Subcutaneous adipose tissue (tissue), 4 donors: ENCODE data around the gene TMEM184A. TPM values are rescaled to one million over a fixed set of nuclear protein-coding genes. Genes with fewer than 3 reads are reported as not detected.

Source experiments
- total RNA-seq, 4 donors: library from RNA; depleted of rRNA; stranded (reverse); fragments of >200 nt; gene quantifications; one replicate each; pipeline ENCODE4 v1.1.0, GENCODE V29; 2016
- TF ChIP-seq, protein P1 (sequence below): fragments of 450-650 bp; IDR thresholded peaks from one replicate; pipeline ENCODE4 v1.5.1; 2016; ENCODE audit warnings: low read depth, mild to moderate bottlenecking, control low read depth, antibody characterized with exemption, moderate library complexity

The TMEM184A gene
- total RNA-seq, 4 donors from 2014 or later = under 0.01 to 0.17 TPM; not detected in 2

DNA sequence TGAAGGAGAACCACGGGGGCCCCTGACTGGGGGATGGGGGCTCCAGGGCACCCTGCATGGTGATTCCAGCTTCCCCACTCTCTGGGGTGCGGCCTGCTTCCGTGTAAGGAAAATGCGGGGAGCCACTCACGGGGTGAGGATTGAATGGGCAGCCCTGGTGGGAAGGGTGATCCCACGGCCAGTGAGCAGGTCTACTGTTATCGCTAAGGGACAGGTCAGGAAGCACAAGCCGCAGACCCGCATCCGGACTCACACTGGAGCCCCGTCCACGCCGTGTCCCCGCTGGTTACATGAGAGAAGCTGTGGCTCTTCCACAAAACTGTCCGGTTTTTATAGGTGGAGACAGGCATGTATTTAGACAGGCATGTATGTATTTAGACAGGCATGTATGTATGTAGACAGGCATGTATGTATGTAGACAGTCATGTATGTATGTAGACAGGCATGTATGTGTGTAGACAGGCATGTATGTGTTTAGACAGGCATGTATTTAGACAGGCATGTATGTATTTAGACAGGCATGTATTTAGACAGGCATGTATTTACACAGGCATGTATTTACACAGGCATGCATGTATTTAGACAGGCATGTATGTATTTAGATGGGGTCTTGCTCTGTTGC is 8.1 kb upstream of the TMEM184A start:
- TF ChIP-seq, protein P1, sequence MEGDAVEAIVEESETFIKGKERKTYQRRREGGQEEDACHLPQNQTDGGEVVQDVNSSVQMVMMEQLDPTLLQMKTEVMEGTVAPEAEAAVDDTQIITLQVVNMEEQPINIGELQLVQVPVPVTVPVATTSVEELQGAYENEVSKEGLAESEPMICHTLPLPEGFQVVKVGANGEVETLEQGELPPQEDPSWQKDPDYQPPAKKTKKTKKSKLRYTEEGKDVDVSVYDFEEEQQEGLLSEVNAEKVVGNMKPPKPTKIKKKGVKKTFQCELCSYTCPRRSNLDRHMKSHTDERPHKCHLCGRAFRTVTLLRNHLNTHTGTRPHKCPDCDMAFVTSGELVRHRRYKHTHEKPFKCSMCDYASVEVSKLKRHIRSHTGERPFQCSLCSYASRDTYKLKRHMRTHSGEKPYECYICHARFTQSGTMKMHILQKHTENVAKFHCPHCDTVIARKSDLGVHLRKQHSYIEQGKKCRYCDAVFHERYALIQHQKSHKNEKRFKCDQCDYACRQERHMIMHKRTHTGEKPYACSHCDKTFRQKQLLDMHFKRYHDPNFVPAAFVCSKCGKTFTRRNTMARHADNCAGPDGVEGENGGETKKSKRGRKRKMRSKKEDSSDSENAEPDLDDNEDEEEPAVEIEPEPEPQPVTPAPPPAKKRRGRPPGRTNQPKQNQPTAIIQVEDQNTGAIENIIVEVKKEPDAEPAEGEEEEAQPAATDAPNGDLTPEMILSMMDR = no peak

DNA sequence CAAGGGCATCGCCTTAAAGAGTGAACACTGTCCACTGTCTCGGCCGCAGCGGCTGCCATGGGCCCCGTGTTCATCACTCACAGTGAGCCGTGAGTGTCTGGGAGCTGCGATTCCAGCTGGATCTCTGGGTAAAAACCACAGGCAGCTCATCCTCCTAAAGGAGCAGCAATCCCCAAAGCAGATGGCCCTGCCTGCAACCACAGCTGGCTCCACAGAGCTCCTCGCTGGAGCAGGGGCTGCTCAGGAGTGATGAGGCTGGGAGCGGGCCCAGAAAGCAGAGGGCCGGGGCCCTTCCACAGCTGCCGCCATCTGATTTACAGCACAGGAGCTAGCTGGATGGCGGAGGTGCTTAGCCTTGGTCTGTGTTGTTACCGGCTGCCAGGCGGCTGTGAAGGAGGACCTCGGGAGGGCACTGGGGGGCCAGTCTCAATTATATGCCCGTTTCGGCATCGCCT is 6.6 kb upstream of the TMEM184A start:
- TF ChIP-seq, protein P1 = no peak

DNA sequence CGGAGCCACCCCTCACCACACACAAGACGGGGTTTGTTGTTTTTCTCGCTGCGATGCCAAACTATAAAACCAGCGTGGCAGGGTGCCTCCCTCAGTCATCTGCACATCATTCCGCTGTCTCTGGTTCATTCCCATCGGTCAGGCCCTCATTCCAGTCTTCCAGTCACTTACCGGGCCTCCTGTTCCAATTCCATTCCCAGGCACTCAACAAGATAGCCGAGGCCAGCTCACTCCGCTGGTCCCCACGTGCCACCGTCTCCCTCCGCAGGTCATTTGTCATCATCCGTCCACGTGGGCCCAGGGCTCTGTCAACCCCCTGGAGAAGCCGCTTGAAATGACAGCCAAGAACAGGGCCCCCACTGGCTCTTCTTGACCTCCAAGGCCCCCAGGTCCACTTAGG is 6.1 kb upstream of the TMEM184A start:
- TF ChIP-seq, protein P1 = no peak

DNA sequence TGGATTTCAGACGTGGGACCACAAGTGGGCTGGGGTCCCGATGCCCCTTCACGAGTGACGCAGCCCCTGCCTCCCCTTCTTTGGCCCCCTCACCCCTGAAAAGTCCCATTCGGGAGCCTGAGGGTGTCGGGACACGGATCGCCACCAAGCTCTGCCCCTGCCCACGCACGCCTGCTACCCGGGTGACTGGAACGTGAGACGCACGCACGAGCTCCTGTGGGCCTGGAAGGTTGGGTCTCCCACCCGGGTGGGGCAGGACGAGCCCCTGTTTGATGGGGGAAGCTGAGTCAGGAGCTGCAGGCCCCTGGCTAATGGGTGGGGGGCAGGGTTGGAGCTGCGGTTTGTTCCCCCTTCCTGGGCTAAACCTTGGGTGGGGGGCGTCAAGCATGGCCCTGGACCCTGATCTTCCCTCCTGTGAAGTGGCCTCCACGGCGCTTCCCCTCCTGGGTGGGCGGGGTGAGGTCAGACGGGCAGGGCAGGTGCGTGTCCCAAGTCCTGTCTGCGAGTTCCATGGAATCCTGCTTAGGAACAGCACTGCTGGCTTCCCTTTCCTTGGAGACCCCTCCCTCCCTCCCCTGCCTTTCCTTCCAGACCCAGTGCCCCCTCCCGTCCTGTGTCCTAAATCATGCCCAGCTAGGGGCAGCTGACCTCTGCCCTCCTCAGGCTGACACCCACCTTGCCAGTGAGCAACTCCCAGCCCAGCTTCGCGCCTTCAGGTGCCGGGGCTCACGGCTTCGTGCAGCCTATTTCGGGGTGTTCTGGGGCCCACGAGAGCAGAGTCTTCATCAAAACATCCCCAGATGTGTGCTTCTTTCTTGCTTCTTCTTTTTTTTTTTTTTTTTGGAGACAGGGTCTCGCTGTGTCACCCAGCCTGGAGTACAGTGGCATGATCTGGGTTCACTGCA is 5.3 kb upstream of the TMEM184A start:
- TF ChIP-seq, protein P1 = no peak

DNA sequence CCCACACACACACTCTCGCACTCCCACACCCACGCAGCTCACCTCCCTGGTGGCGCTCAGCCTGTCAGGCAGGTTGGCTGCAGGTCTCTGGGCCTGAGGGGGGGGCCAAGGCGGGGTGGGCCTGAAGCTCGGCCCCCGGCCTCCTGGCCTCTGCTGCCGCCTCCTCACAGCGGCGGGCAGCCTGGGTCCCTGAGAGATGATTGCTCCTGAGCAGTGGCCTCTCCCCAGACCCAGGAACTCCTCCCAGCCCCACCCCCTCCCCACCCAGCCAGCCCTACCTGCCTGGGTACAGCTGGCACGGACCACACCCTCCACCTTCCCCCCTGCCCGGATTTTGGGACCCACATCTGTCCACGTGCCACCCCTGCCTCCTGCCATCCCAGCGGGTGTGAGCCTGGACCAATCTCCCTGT is 4.6 kb upstream of the TMEM184A start:
- TF ChIP-seq, protein P1 = no peak

DNA sequence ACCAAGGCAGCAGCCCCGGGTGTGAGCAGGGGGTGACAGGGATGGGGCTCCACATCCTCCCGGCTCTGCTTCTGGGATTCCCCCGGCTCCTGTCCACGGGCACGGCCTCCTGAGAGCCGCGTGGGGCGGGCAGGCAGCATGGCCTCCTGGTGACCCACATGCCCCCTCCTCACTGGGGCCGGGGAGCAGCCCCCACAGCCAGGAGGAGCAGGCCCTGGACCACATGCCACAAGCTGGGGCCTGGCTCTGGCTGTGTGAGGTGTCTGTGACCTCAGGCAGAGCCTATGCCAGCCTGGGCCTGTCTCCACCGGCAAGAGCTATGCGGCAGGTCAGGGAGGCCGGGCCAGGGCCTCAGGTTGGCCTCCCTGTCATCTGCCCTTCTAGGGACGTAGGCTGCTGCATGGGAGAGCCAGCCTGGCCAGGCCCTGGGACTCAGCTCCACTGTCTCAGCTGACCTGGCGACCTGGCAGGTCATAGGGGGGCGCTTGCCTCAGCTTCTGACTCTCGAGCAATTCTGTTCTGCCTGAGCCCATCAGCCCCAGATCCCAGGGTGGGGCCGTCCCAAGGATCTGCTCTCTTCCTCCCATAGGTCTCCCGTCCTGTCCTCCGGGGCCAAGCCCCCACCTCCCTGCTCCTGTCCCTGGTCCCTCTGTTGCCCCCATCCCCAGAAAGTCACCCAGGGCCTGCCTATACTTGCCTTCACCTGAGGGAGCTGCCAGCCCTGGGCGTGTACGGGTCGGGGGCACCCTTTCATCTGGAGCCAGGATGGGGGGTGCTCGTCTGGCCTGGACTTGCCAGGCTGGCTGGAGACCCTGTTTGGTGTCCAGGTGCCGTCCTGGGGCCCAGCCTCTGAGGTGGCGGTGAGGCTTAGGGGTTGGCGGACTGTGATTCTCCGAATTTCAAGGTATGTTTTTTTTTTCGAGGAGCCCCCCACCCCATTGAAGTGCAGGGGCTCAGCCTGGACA is 3.9 kb upstream of the TMEM184A start:
- TF ChIP-seq, protein P1 = no peak
